ENCODE results near the gene TNIP1. TPM values are rescaled to one million over a fixed set of nuclear protein-coding genes. Genes with fewer than 3 reads are reported as not detected.

Gene TNIP1
- total RNA-seq, 1 donor from 2014 or later, result 37.1 TPM

GRCh38 chr5:151014680-151015343 lies 66.0 kb downstream of the TNIP1 start:
- H3K4me3 Mint-ChIP-seq, result no peak overlapping the region
- H3K4me1 Mint-ChIP-seq, result no peaks in the 10 kb centered on the region
- H3K9me3 Mint-ChIP-seq, result no peaks in the 10 kb centered on the region
- no peaks in the 10 kb centered on the region for H3K36me3 Mint-ChIP-seq (ENCODE audit: low read depth)
- DNase-seq (ENCODE audit: low read depth, low spot score), result no peak
- no peak overlapping the region for H3K27ac Mint-ChIP-seq (ENCODE audit: unreplicated experiment)
- H3K27me3 Mint-ChIP-seq (ENCODE audit: low read depth), result peaks cover 2% of the 10 kb centered on the region
- no peak for TF ChIP-seq CTCF (conservative IDR thresholded peaks at IDR 0.05)

GRCh38 chr5:151012862-151013261 lies 68.0 kb downstream of the TNIP1 start:
- H3K4me3 Mint-ChIP-seq, result no peak overlapping the region
- TF ChIP-seq CTCF (conservative IDR thresholded peaks at IDR 0.05), result no peak
- H3K27ac Mint-ChIP-seq (ENCODE audit: unreplicated experiment), result no peak overlapping the region
- no peaks in the 10 kb centered on the region for H3K27me3 Mint-ChIP-seq (ENCODE audit: low read depth)
- no peaks in the 10 kb centered on the region for H3K9me3 Mint-ChIP-seq
- no peak for DNase-seq (ENCODE audit: low read depth, low spot score)
- H3K4me1 Mint-ChIP-seq, result peaks cover 7% of the 10 kb centered on the region
- no peaks in the 10 kb centered on the region for H3K36me3 Mint-ChIP-seq (ENCODE audit: low read depth)

- Mint-ChIP-seq H3K9me3 (no peaks in the 10 kb centered on the region), H3K27ac (ENCODE audit: unreplicated experiment) (no peak overlapping the region), H3K4me1 (peaks cover 7% of the 10 kb centered on the region), H3K4me3 (no peak overlapping the region), H3K36me3 (ENCODE audit: low read depth) (no peaks in the 10 kb centered on the region), H3K27me3 (ENCODE audit: low read depth) (no peaks in the 10 kb centered on the region)
- no peak for TF ChIP-seq CTCF (conservative IDR thresholded peaks at IDR 0.05)
- DNase-seq (ENCODE audit: low read depth, low spot score), result no peak
Measured at GRCh38 chr5:151008906-151009305, 71.9 kb downstream of the TNIP1 start.

- Mint-ChIP-seq H3K27ac (ENCODE audit: unreplicated experiment) (no peak overlapping the region), H3K4me1 (peaks cover 7% of the 10 kb centered on the region), H3K9me3 (no peaks in the 10 kb centered on the region), H3K27me3 (ENCODE audit: low read depth) (no peaks in the 10 kb centered on the region), H3K4me3 (no peak overlapping the region), H3K36me3 (ENCODE audit: low read depth) (no peaks in the 10 kb centered on the region)
- TF ChIP-seq CTCF (conservative IDR thresholded peaks at IDR 0.05), result no peak
- no peak for DNase-seq (ENCODE audit: low read depth, low spot score)
Measured at GRCh38 chr5:151008210-151008491, 72.7 kb downstream of the TNIP1 start.

GRCh38 chr5:151007430-151008209 lies 73.2 kb downstream of the TNIP1 start:
- DNase-seq (ENCODE audit: low read depth, low spot score), result no peak
- H3K9me3 Mint-ChIP-seq, result no peaks in the 10 kb centered on the region
- TF ChIP-seq CTCF (conservative IDR thresholded peaks at IDR 0.05), result no peak
- H3K4me1 Mint-ChIP-seq, result peaks cover 7% of the 10 kb centered on the region
- no peak overlapping the region for H3K27ac Mint-ChIP-seq (ENCODE audit: unreplicated experiment)
- H3K4me3 Mint-ChIP-seq, result no peak overlapping the region
- H3K36me3 Mint-ChIP-seq (ENCODE audit: low read depth), result no peaks in the 10 kb centered on the region
- H3K27me3 Mint-ChIP-seq (ENCODE audit: low read depth), result no peaks in the 10 kb centered on the region

Measured in neural crest cell (in vitro differentiated cells).